Keratinocyte (primary cell): Measurements from ENCODE around the gene SDF2L1.

Experiments
- EZH2 ChIP-seq: IDR thresholded peaks from one replicate; pipeline ENCODE4 v1.6.1; 2012; ENCODE audit warnings: inconsistent platforms, mild to moderate bottlenecking, low read length, moderate library complexity
- TF ChIP-seq, protein P1 (sequence below), 3 experiments: IDR thresholded peaks in 1 of 3; conservative IDR thresholded peaks in 1 of 3; optimal IDR thresholded peaks in 1 of 3; 2 replicates in 2 of 3; 3 replicates in 1 of 3; pipeline versions ENCODE3 to v1.5.1; 2011; ENCODE audit warnings: low read length in 3 of 3, mild to moderate bottlenecking in 3 of 3, moderate library complexity in 2 of 3, control low read depth in 1 of 3, inconsistent platforms in 1 of 3; ENCODE audit not compliant: insufficient read depth in 2 of 3; ENCODE audit errors: extremely low read depth in 1 of 3

DNA sequence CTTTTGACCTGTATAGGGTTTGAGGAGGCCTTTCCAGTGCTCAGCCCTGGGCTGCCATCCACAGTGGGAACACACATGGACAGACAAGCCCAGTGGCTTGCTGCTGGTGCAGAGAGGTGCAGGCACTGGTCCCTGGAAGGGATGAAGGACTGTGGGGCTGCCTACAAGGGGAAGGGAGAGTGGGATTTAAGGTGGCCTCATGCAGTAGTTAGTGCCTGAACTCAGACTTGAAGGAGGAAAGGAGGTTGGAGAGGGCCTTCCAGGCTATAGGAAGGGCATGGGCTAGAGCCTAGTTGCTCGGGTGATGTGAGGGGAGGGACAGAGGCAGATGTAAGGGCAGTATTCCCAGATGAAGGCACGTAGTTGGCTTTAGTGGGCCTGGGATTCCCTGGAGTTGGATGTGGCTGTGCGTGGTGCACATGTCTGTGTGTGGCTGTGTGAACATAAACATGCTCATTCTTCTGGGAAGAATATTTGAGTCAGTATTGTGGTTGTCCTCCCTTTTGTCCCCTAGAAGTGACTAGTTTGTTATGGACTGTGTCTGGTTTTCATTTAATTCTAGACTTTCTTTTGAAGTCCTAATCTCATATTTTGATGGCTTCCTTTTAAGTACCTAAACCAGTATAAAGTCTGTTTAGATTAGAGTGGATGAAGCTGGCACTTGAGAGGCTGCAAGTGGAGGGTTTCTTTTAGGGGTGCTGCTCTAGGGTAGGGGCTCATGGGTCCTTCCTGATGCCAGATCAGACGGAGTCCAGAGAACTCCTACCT lies 30.7 kb upstream of the SDF2L1 start:
- TF ChIP-seq, protein P1, sequence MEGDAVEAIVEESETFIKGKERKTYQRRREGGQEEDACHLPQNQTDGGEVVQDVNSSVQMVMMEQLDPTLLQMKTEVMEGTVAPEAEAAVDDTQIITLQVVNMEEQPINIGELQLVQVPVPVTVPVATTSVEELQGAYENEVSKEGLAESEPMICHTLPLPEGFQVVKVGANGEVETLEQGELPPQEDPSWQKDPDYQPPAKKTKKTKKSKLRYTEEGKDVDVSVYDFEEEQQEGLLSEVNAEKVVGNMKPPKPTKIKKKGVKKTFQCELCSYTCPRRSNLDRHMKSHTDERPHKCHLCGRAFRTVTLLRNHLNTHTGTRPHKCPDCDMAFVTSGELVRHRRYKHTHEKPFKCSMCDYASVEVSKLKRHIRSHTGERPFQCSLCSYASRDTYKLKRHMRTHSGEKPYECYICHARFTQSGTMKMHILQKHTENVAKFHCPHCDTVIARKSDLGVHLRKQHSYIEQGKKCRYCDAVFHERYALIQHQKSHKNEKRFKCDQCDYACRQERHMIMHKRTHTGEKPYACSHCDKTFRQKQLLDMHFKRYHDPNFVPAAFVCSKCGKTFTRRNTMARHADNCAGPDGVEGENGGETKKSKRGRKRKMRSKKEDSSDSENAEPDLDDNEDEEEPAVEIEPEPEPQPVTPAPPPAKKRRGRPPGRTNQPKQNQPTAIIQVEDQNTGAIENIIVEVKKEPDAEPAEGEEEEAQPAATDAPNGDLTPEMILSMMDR (optimal IDR thresholded peaks at IDR 0.05 in 1 of 3, IDR thresholded peaks at IDR 0.05 in 1 of 3, conservative IDR thresholded peaks at IDR 0.05 in 1 of 3; ENCODE audit: extremely low read depth in 1 of 3, insufficient read depth in 2 of 3, low read length in 3 of 3), result no peak
- no peak for TF ChIP-seq EZH2
